WTC11 (cell line): Measurements from ENCODE around the gene TCTN2. TPM values are rescaled to one million over a fixed set of nuclear protein-coding genes. Genes with fewer than 3 reads are reported as not detected.

Source experiments
- ATAC-seq: fragments of 200-7000 bp; cut with Tn5 transposase; 2 replicates; pipeline ENCODE4 v1.10.0; 2021; ENCODE audit warnings: mild to moderate bottlenecking, moderate library complexity
- CTCF ChIA-PET: fragments of 300-600 bp; sonication (Branson Sonifier 250); formaldehyde crosslinking; loops from one replicate; lab custom pipeline; 2021; ENCODE audit warnings: antibody characterized with exemption; lab: Charles Lee
- POLR2A ChIA-PET: fragments of 350-600 bp; sonication (Branson Sonifier 250); formaldehyde crosslinking; loops from one replicate; lab custom pipeline; 2021; ENCODE audit warnings: antibody characterized with exemption; lab: Charles Lee
- DNase-seq: peaks from one replicate; pipeline ENCODE4 v3.0.0; 2021; ENCODE audit warnings: low spot score
- H3K27ac Mint-ChIP-seq: 2 replicates; pipeline ENCODE4 v1.8.0; 2021; ENCODE audit warnings: mixed read lengths
- H3K27me3 Mint-ChIP-seq: 2 replicates; pipeline ENCODE4 v1.8.0; 2021; ENCODE audit warnings: low read depth, mild to moderate bottlenecking, moderate library complexity, mixed read lengths
- H3K36me3 Mint-ChIP-seq: 2 replicates; pipeline ENCODE4 v1.8.0; 2021; ENCODE audit warnings: mixed read lengths
- H3K4me1 Mint-ChIP-seq: 2 replicates; pipeline ENCODE4 v1.8.0; 2022; ENCODE audit warnings: mixed read lengths
- H3K4me3 Mint-ChIP-seq: 2 replicates; pipeline ENCODE4 v1.8.0; 2021; ENCODE audit warnings: mild to moderate bottlenecking, moderate library complexity, mixed read lengths
- H3K9me3 Mint-ChIP-seq: 2 replicates; pipeline ENCODE4 v1.8.0; 2021; ENCODE audit warnings: mixed read lengths
- ETV6 ChIP-seq: sonication (generic); formaldehyde crosslinking; IDR thresholded peaks from 2 replicates; pipeline ENCODE4 v1.8.1; 2022; ENCODE audit warnings: mild to moderate bottlenecking, missing genetic modification reagents
- FOXK1 ChIP-seq: sonication (generic); formaldehyde crosslinking; IDR thresholded peaks from 2 replicates; pipeline ENCODE4 v1.8.0; 2022; ENCODE audit warnings: mild to moderate bottlenecking, moderate library complexity, missing genetic modification reagents
- JAZF1 ChIP-seq: fragments of 250-450 bp; sonication (Bioruptor Pico); IDR thresholded peaks from 2 replicates; pipeline ENCODE4 v1.9.0; 2021; ENCODE audit warnings: moderate library complexity, mild to moderate bottlenecking, inconsistent platforms
- JUN ChIP-seq: sonication (generic); formaldehyde crosslinking; IDR thresholded peaks from 2 replicates; pipeline ENCODE4 v1.8.0; 2023; ENCODE audit warnings: mild to moderate bottlenecking, missing genetic modification reagents
- MYBL2 ChIP-seq: sonication (generic); formaldehyde crosslinking; IDR thresholded peaks from 2 replicates; pipeline ENCODE4 v1.8.1; 2023; ENCODE audit warnings: mild to moderate bottlenecking, moderate library complexity, missing genetic modification reagents
- NFE2L1 ChIP-seq: sonication (generic); formaldehyde crosslinking; IDR thresholded peaks from 2 replicates; pipeline ENCODE4 v1.8.1; 2023; ENCODE audit warnings: missing genetic modification reagents
- OVOL2 ChIP-seq: fragments of 250-450 bp; sonication (Bioruptor Pico); IDR thresholded peaks from 2 replicates; pipeline ENCODE4 v1.9.0; 2021; ENCODE audit warnings: mild to moderate bottlenecking, borderline replicate concordance
- PRRX2 ChIP-seq: fragments of 250-450 bp; sonication (Bioruptor Pico); IDR thresholded peaks from 2 replicates; pipeline ENCODE4 v1.8.0; 2021; ENCODE audit warnings: mild to moderate bottlenecking
- SMAD3 ChIP-seq: sonication (generic); formaldehyde crosslinking; IDR thresholded peaks from 2 replicates; pipeline ENCODE4 v1.8.0; 2022; ENCODE audit warnings: missing genetic modification reagents, mild to moderate bottlenecking, borderline replicate concordance
- SMAD4 ChIP-seq: sonication (generic); formaldehyde crosslinking; IDR thresholded peaks from 2 replicates; pipeline ENCODE4 v1.8.0; 2022; ENCODE audit warnings: mild to moderate bottlenecking, missing genetic modification reagents
- SOX15 ChIP-seq: fragments of 250-450 bp; sonication (Bioruptor Pico); IDR thresholded peaks from 2 replicates; pipeline ENCODE4 v1.9.0; 2021; ENCODE audit warnings: mild to moderate bottlenecking
- TP53 ChIP-seq: sonication (generic); formaldehyde crosslinking; IDR thresholded peaks from 2 replicates; pipeline ENCODE4 v1.8.1; 2023; ENCODE audit warnings: mild to moderate bottlenecking, missing genetic modification reagents
- ZNF317 ChIP-seq: sonication (generic); formaldehyde crosslinking; IDR thresholded peaks from 2 replicates; pipeline ENCODE4 v1.8.1; 2023; ENCODE audit warnings: low read depth, mild to moderate bottlenecking, moderate library complexity, missing genetic modification reagents, borderline replicate concordance
- ZNF532 ChIP-seq: fragments of 250-450 bp; sonication (Bioruptor Pico); IDR thresholded peaks from 2 replicates; pipeline ENCODE4 v1.9.0; 2021; ENCODE audit warnings: mild to moderate bottlenecking, borderline replicate concordance
- ZNF671 ChIP-seq: fragments of 250-450 bp; sonication (Bioruptor Pico); IDR thresholded peaks from 2 replicates; pipeline ENCODE4 v1.8.0; 2021; ENCODE audit warnings: mild to moderate bottlenecking
- ZSCAN18 ChIP-seq: fragments of 250-450 bp; sonication (Bioruptor Pico); IDR thresholded peaks from 2 replicates; pipeline ENCODE4 v2.1.2; 2022; ENCODE audit warnings: mild to moderate bottlenecking, moderate library complexity
- total RNA-seq: library from RNA; stranded (reverse); gene quantifications from 3 replicates; pipeline ENCODE4 v1.2.3, GENCODE V29; 2021
- TF ChIP-seq, protein P1 (sequence below): fragments of 250-450 bp; sonication (Bioruptor Pico); IDR thresholded peaks from 2 replicates; pipeline ENCODE4 v1.9.0; 2021; ENCODE audit warnings: mild to moderate bottlenecking
- TF ChIP-seq, protein P2 (sequence below): sonication (generic); formaldehyde crosslinking; IDR thresholded peaks from 2 replicates; pipeline ENCODE4 v1.8.1; 2022; ENCODE audit warnings: mild to moderate bottlenecking, moderate library complexity, missing genetic modification reagents
- TF ChIP-seq, protein P3 (sequence below): sonication (generic); formaldehyde crosslinking; IDR thresholded peaks from 2 replicates; pipeline ENCODE4 v1.8.1; 2023; ENCODE audit warnings: mild to moderate bottlenecking, missing genetic modification reagents

The TCTN2 gene
- total RNA-seq, 1 experiment from 2014 or later = 6.2 TPM

DNA sequence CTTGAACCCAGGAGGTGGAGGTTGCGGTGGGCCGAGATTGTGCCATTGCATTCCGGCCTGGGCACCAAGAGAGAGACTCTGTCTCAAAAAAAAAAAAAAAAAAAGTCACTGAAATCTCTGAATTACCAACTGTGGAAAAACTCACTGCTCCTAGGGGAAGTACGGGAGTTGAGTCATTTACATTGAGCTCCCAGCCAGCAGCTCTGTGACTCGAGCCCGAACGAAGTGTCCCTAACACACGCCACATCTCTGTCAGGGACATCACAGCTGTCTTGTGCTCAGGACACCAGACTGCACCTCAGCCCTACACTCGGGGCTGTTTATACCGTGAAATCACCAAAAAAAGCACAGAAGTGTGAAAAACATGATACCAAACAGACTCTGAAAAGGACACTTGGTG is 62.3 kb downstream of the TCTN2 start:
- H3K27me3 Mint-ChIP-seq = no peaks in the 10 kb centered on the region
- no peaks in the 10 kb centered on the region for H3K9me3 Mint-ChIP-seq
- ChIA-PET CTCF (no interaction called here), POLR2A (no interaction called here)
- H3K27ac Mint-ChIP-seq = no peak overlapping the region
- no peak overlapping the region for H3K4me3 Mint-ChIP-seq
- no peak for TF ChIP-seq SOX15
- TF ChIP-seq ZSCAN18 (CRISPR knock-in tag) = no peak
- TF ChIP-seq SMAD4 (CRISPR knock-in tag) = no peak
- no peak for TF ChIP-seq FOXK1 (CRISPR knock-in tag)
- no peak for TF ChIP-seq NFE2L1 (CRISPR knock-in tag)
- no peak for TF ChIP-seq JUN (CRISPR knock-in tag)
- TF ChIP-seq ETV6 = no peak
- TF ChIP-seq, protein P1, sequence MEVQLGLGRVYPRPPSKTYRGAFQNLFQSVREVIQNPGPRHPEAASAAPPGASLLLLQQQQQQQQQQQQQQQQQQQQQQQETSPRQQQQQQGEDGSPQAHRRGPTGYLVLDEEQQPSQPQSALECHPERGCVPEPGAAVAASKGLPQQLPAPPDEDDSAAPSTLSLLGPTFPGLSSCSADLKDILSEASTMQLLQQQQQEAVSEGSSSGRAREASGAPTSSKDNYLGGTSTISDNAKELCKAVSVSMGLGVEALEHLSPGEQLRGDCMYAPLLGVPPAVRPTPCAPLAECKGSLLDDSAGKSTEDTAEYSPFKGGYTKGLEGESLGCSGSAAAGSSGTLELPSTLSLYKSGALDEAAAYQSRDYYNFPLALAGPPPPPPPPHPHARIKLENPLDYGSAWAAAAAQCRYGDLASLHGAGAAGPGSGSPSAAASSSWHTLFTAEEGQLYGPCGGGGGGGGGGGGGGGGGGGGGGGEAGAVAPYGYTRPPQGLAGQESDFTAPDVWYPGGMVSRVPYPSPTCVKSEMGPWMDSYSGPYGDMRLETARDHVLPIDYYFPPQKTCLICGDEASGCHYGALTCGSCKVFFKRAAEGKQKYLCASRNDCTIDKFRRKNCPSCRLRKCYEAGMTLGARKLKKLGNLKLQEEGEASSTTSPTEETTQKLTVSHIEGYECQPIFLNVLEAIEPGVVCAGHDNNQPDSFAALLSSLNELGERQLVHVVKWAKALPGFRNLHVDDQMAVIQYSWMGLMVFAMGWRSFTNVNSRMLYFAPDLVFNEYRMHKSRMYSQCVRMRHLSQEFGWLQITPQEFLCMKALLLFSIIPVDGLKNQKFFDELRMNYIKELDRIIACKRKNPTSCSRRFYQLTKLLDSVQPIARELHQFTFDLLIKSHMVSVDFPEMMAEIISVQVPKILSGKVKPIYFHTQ (CRISPR knock-in tag) = no peak
- no peak for TF ChIP-seq ZNF532 (CRISPR knock-in tag)
- no peak for TF ChIP-seq MYBL2 (CRISPR knock-in tag)
- TF ChIP-seq ZNF671 (CRISPR knock-in tag) = no peak
- TF ChIP-seq, protein P2, sequence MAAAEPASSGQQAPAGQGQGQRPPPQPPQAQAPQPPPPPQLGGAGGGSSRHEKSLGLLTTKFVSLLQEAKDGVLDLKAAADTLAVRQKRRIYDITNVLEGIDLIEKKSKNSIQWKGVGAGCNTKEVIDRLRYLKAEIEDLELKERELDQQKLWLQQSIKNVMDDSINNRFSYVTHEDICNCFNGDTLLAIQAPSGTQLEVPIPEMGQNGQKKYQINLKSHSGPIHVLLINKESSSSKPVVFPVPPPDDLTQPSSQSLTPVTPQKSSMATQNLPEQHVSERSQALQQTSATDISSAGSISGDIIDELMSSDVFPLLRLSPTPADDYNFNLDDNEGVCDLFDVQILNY (CRISPR knock-in tag) = no peak
- TF ChIP-seq SMAD3 (CRISPR knock-in tag) = no peak
- TF ChIP-seq, protein P3, sequence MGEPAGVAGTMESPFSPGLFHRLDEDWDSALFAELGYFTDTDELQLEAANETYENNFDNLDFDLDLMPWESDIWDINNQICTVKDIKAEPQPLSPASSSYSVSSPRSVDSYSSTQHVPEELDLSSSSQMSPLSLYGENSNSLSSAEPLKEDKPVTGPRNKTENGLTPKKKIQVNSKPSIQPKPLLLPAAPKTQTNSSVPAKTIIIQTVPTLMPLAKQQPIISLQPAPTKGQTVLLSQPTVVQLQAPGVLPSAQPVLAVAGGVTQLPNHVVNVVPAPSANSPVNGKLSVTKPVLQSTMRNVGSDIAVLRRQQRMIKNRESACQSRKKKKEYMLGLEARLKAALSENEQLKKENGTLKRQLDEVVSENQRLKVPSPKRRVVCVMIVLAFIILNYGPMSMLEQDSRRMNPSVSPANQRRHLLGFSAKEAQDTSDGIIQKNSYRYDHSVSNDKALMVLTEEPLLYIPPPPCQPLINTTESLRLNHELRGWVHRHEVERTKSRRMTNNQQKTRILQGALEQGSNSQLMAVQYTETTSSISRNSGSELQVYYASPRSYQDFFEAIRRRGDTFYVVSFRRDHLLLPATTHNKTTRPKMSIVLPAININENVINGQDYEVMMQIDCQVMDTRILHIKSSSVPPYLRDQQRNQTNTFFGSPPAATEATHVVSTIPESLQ (CRISPR knock-in tag) = no peak
- no peak for TF ChIP-seq ZNF317 (CRISPR knock-in tag)
- no peak for TF ChIP-seq TP53 (CRISPR knock-in tag)
- no peak for TF ChIP-seq OVOL2
- no peak for TF ChIP-seq PRRX2 (CRISPR knock-in tag)
- TF ChIP-seq JAZF1 (CRISPR knock-in tag) = no peak
- no peaks in the 10 kb centered on the region for H3K4me1 Mint-ChIP-seq
- H3K36me3 Mint-ChIP-seq = peaks cover 84% of the 10 kb centered on the region
- DNase-seq (no peak), ATAC-seq (no peak)
